ENCODE results near the gene RCN2.
"Not testable (repeated sequence)": the region's sequence is repeated elsewhere in the genome, so short reads cannot be mapped to it uniquely, and the experiment has no call there.

RCN2 gene, protein sequence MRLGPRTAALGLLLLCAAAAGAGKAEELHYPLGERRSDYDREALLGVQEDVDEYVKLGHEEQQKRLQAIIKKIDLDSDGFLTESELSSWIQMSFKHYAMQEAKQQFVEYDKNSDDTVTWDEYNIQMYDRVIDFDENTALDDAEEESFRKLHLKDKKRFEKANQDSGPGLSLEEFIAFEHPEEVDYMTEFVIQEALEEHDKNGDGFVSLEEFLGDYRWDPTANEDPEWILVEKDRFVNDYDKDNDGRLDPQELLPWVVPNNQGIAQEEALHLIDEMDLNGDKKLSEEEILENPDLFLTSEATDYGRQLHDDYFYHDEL

DNA sequence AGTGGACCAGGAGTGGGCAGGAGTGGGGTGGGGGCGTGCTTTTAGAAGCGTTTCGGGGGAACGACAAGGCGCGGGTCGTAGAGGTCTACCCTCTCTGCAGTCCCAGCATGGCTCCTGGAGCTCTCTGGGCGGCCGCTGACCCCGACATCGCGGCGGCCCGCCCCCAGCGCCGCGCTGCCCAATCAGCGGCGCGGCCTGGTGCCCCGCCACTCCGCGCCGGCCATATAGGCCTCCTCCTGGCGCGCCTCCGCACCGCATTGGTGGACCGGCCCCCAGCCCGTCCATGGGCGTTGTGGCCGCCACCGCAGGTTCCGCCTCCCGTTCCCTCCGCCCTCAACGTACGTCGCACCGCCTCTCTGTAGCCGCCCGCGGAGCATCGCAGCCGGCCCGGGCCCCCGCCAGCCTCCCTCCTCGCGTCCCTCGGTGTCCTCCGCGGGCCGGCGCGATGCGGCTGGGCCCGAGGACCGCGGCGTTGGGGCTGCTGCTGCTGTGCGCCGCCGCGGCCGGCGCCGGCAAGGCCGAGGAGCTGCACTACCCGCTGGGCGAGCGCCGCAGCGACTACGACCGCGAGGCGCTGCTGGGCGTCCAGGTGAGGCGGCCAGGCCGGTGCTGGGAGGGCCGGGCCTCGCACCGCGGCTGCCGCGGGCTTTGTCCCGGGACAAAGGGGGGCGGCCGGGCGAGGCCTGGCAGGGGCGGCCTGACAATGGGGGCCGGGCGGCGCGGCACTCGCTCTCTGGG lies at the start of gene RCN2:
Gene RCN2, plus strand, starts transcription at position 353 of the 738 bp plus-strand sequence. Its CDS starts 93 bp downstream, at position 446.
- Histone ChIP-seq H3K9me3 (ENCODE audit: low read depth, low read length) (no peaks in the 10 kb centered on the region), H3K4me3 (peak within 1 kb of the TSS; percentile 89), H3K36me3 (ENCODE audit: insufficient read depth, low read length) (peaks cover 31% of the 10 kb centered on the region), H3K27ac (no peak within 1 kb of the TSS), H3K9ac (ENCODE audit: insufficient read length) (peak within 1 kb of the TSS; percentile 84)
- DNase-seq (ENCODE audit: low read depth, low spot score): no peak
- TF ChIP-seq POLR2AphosphoS5 (IDR thresholded peaks at IDR 0.05; ENCODE audit: borderline replicate concordance, low read depth, low read length): peak; percentile 91; the same call in 1 of the 2 replicates
- no peak for TF ChIP-seq EZH2 (IDR thresholded peaks at IDR 0.05)
- TF ChIP-seq FOXP2 (optimal IDR thresholded peaks at IDR 0.05; ENCODE audit: control extremely low read depth, extremely low read length, insufficient read depth): no peak

DNA sequence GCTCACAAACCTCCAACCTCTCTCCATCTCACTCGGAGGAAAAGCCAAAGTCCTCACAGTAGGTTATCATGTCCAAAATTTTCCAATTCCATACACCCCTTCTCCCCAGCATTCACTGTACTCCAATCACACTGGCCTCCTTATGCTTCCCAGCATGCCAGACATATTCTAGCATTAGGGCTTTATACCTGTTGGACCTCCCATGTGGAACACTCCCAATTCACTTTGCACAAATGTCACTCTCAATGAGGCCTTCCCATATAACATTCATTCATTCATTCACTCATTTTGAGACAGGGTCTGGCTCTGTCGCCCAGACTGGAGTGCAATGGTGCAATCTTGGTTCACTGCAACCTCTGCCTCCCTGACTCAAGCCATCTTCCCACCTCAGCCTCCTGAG lies 46.3 kb upstream of the RCN2 start:
- Histone ChIP-seq H3K9ac (ENCODE audit: insufficient read length) (no peak overlapping the region), H3K4me3 (no peak overlapping the region), H3K9me3 (ENCODE audit: low read depth, low read length) (no peaks in the 10 kb centered on the region), H3K27ac (no peak overlapping the region), H3K36me3 (ENCODE audit: insufficient read depth, low read length) (peaks cover 22% of the 10 kb centered on the region)
- DNase-seq (ENCODE audit: low read depth, low spot score): no peak
- TF ChIP-seq EZH2 (IDR thresholded peaks at IDR 0.05) (no peak), FOXP2 (optimal IDR thresholded peaks at IDR 0.05; ENCODE audit: control extremely low read depth, extremely low read length, insufficient read depth) (no peak), POLR2AphosphoS5 (IDR thresholded peaks at IDR 0.05; ENCODE audit: borderline replicate concordance, low read depth, low read length) (no peak)

DNA sequence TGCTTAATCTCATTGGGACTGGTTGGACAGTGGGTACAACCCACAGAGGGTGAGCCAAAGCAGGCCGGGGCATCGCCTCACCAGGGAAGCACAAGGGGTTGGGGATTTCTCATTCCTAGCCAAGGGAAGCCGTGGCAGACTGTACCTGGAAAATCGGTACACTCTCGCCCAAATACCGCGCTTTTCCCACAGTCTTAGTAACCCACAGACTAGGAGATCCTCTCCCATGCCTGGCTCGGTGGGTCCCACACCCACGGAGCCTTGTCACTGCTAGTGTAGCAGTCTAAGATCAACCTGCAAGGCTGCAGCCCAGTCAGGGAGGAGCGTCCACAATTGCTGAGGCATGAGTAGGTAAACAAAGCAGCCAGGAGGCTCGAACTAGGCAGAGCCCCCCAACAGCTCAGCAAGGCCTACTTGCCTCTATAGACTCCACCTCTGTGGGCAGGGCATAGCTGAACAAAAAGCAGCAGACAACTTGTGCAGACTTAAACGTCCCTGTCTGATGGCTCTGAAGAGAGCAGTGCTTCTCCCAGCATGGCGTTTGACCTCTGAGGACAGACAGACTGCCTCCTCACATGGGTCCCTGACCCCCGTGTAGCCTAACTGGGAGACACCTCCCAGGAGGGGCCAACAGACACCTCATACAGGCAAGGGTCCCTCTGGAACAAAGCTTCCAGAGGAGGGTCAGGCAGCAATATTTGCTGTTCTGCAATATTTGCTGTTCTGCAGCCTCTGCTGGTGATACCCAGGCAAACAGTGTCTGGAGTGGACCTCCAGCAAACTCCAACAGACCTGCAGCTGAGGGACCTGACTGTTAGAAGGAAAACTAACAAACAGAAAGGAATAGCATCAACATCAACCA lies 44.0 kb upstream of the RCN2 start:
- H3K9ac ChIP-seq (ENCODE audit: insufficient read length); H3K27ac ChIP-seq; H3K4me3 ChIP-seq; H3K36me3 ChIP-seq (ENCODE audit: insufficient read depth, low read length); H3K9me3 ChIP-seq (ENCODE audit: low read depth, low read length); DNase-seq (ENCODE audit: low read depth, low spot score): not testable (repeated sequence)

- not testable (repeated sequence) for H3K9ac ChIP-seq (ENCODE audit: insufficient read length); H3K36me3 ChIP-seq (ENCODE audit: insufficient read depth, low read length); H3K9me3 ChIP-seq (ENCODE audit: low read depth, low read length); DNase-seq (ENCODE audit: low read depth, low spot score); H3K27ac ChIP-seq; H3K4me3 ChIP-seq
Observed at GRCh38 chr15:76892836-76893235, 38.7 kb upstream of the RCN2 start.

- H3K9ac ChIP-seq (ENCODE audit: insufficient read length): no peak overlapping the region
- H3K36me3 ChIP-seq (ENCODE audit: insufficient read depth, low read length): peaks cover 19% of the 10 kb centered on the region
- H3K27ac ChIP-seq: no peak overlapping the region
- H3K9me3 ChIP-seq (ENCODE audit: low read depth, low read length): 0 out of 2 replicates have a peak, but pooled peaks cover 5% of the 10 kb centered on the region
- no peak for DNase-seq (ENCODE audit: low read depth, low spot score)
- TF ChIP-seq POLR2AphosphoS5 (IDR thresholded peaks at IDR 0.05; ENCODE audit: borderline replicate concordance, low read depth, low read length) (no peak), FOXP2 (optimal IDR thresholded peaks at IDR 0.05; ENCODE audit: control extremely low read depth, extremely low read length, insufficient read depth) (no peak), EZH2 (IDR thresholded peaks at IDR 0.05) (no peak)
- no peak overlapping the region for H3K4me3 ChIP-seq
Observed at GRCh38 chr15:76894174-76894573, 37.4 kb upstream of the RCN2 start.

DNA sequence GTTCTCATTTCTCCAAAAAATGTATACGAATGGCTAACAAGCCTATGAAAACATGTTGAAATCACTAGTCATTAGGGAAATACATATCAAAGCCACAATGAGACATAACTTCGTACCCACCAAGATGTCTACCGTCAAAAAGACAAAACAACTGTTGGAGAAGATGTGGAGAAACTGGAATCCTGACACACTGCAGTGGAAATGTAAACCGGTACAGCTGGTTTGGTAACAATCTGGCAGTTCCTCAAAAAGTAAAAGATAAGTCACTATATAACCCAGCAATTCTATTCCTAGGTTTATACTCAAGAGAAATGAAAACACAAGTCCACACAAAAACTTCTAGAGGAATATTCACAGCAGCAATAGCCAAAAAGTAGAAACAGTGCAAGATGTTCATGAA lies 33.4 kb upstream of the RCN2 start:
- no peak for DNase-seq (ENCODE audit: low read depth, low spot score)
- TF ChIP-seq FOXP2 (optimal IDR thresholded peaks at IDR 0.05; ENCODE audit: control extremely low read depth, extremely low read length, insufficient read depth) (no peak), POLR2AphosphoS5 (IDR thresholded peaks at IDR 0.05; ENCODE audit: borderline replicate concordance, low read depth, low read length) (no peak), EZH2 (IDR thresholded peaks at IDR 0.05) (no peak)
- H3K9me3 ChIP-seq (ENCODE audit: low read depth, low read length): 0 out of 2 replicates have a peak, but pooled peaks cover 5% of the 10 kb centered on the region
- H3K9ac ChIP-seq (ENCODE audit: insufficient read length): no peak overlapping the region
- peaks cover 19% of the 10 kb centered on the region for H3K36me3 ChIP-seq (ENCODE audit: insufficient read depth, low read length)
- H3K27ac ChIP-seq: no peak overlapping the region
- no peak overlapping the region for H3K4me3 ChIP-seq

DNA sequence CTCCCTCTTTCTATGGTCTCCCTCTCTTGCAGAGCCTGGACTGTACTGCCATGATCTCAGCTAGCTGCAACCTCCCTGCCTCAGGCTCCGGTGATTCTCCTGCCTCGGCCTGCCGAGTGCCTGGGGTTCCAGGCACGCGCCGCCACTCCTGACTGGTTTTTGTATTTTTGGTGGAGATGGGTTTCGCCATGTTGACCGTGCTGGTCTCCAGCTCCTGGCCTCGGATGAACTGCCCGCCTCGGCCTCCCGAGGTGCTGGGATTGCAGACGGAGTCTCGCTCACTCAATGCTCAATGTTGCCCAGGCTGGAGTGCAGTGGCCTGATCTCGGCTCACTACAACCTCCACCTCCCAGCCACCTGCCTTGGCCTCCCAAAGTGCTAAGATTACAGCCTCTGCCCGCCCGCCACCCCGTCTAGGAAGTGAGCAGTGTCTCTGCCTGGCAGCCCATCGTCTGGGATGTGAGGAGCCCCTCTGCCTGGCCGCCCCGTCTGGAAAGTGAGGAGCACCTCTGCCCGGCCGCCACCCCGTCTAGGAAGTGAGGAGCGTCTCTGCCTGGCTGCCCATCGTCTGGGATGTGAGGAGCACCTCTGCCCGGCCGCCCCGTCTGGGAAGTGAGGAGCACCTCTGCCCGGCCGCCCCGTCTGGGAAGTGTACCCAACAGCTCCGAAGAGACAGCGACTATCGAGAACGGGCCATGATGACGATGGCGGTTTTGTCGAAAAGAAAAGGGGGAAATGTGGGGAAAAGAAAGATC lies 32.2 kb upstream of the RCN2 start:
- not testable (repeated sequence) for H3K9ac ChIP-seq (ENCODE audit: insufficient read length); H3K9me3 ChIP-seq (ENCODE audit: low read depth, low read length); H3K4me3 ChIP-seq; DNase-seq (ENCODE audit: low read depth, low spot score); H3K36me3 ChIP-seq (ENCODE audit: insufficient read depth, low read length); H3K27ac ChIP-seq

- not testable (repeated sequence) for H3K4me3 ChIP-seq; H3K36me3 ChIP-seq (ENCODE audit: insufficient read depth, low read length); H3K9ac ChIP-seq (ENCODE audit: insufficient read length); H3K9me3 ChIP-seq (ENCODE audit: low read depth, low read length); DNase-seq (ENCODE audit: low read depth, low spot score); H3K27ac ChIP-seq
Observed at GRCh38 chr15:76899931-76900310, 31.6 kb upstream of the RCN2 start.
